Liver (tissue), 9 donors: ENCODE measurements around the gene RGS12. TPM values are rescaled to one million over a fixed set of nuclear protein-coding genes. Genes with fewer than 3 reads are reported as not detected.

Source experiments
- DNase-seq: peaks from one replicate; pipeline ENCODE4 v3.0.0-alpha.2; 2017; ENCODE audit warnings: low spot score
- H3K27ac ChIP-seq, 2 donors: one replicate each; pipeline ENCODE4 v1.7.0; 2013; ENCODE audit warnings: inconsistent platforms in 2 of 2, low read length in 2 of 2, control low read depth in 1 of 2, low read depth in 1 of 2, mild to moderate bottlenecking in 1 of 2
- H3K27me3 ChIP-seq, 4 donors: one replicate each; pipeline versions ENCODE4 v1.6.1 to v1.7.0; 2013; ENCODE audit warnings: low read length in 3 of 4, inconsistent platforms in 1 of 4, mild to moderate bottlenecking in 1 of 4, moderate library complexity in 1 of 4; ENCODE audit not compliant: control insufficient read depth in 4 of 4, insufficient read depth in 4 of 4
- H3K36me3 ChIP-seq, 4 donors: one replicate each; pipeline versions ENCODE4 v1.6.1 to v1.7.0; 2013; ENCODE audit warnings: low read length in 3 of 4, mild to moderate bottlenecking in 3 of 4, low read depth in 1 of 4, moderate library complexity in 1 of 4; ENCODE audit not compliant: control insufficient read depth in 4 of 4, insufficient read depth in 3 of 4
- H3K4me1 ChIP-seq, 4 donors: one replicate each; pipeline versions ENCODE4 v1.6.1 to v1.7.0; 2013; ENCODE audit warnings: low read length in 3 of 4, mild to moderate bottlenecking in 3 of 4, moderate library complexity in 1 of 4; ENCODE audit not compliant: control insufficient read depth in 4 of 4, insufficient read depth in 4 of 4
- H3K4me3 ChIP-seq, 3 donors: one replicate each; pipeline versions ENCODE4 v1.6.1 to v1.7.0; 2013; ENCODE audit warnings: low read length in 3 of 3, control low read depth in 1 of 3, low read depth in 1 of 3, mild to moderate bottlenecking in 1 of 3
- H3K9ac ChIP-seq, 2 donors: one replicate each; pipeline ENCODE4 v1.7.0; 2013; ENCODE audit warnings: low read length in 2 of 2, mild to moderate bottlenecking in 2 of 2, moderate library complexity in 2 of 2, control low read depth in 1 of 2, low read depth in 1 of 2
- H3K9me3 ChIP-seq, 4 donors: one replicate each; pipeline versions ENCODE4 v1.6.1 to v1.7.0; 2013; ENCODE audit warnings: low read length in 3 of 4; ENCODE audit not compliant: control insufficient read depth in 4 of 4
- EGR1 ChIP-seq, 2 donors: IDR thresholded peaks; 2 replicates each; pipeline ENCODE4 v1.6.1; 2016 to 2018; ENCODE audit warnings: antibody characterized with exemption in 2 of 2, low read depth in 2 of 2
- FOXA1 ChIP-seq: IDR thresholded peaks from 2 replicates; pipeline ENCODE4 v1.6.1; 2016; ENCODE audit warnings: antibody characterized with exemption
- FOXA2 ChIP-seq: IDR thresholded peaks from 2 replicates; pipeline ENCODE4 v1.6.1; 2016; ENCODE audit warnings: antibody characterized with exemption
- GABPA ChIP-seq, 2 donors: IDR thresholded peaks in 1 of 2; conservative IDR thresholded peaks in 1 of 2; 2 replicates each; pipeline ENCODE4 v1.6.1; 2016; ENCODE audit warnings: antibody characterized with exemption in 2 of 2, mild to moderate bottlenecking in 1 of 2, moderate library complexity in 1 of 2
- HNF4A ChIP-seq, 2 donors: conservative IDR thresholded peaks; 2 replicates each; pipeline ENCODE4 v1.6.1; 2016; ENCODE audit warnings: antibody characterized with exemption in 2 of 2, mild to moderate bottlenecking in 2 of 2
- HNF4G ChIP-seq: IDR thresholded peaks from 2 replicates; pipeline ENCODE4 v1.6.1; 2016; ENCODE audit warnings: antibody characterized with exemption
- JUND ChIP-seq, 2 donors: IDR thresholded peaks; 2 replicates each; pipeline ENCODE4 v1.6.1; 2016; ENCODE audit warnings: antibody characterized with exemption in 2 of 2
- NR2F2 ChIP-seq: IDR thresholded peaks from 2 replicates; pipeline ENCODE4 v1.6.1; 2016; ENCODE audit warnings: antibody characterized with exemption
- RAD21 ChIP-seq, 2 donors: IDR thresholded peaks; 2 replicates each; pipeline ENCODE4 v1.6.1; 2016; ENCODE audit warnings: antibody characterized with exemption in 2 of 2, mild to moderate bottlenecking in 2 of 2
- RXRA ChIP-seq, 2 donors: IDR thresholded peaks; 2 replicates each; pipeline ENCODE4 v1.6.1; 2017 to 2018; ENCODE audit warnings: antibody characterized with exemption in 2 of 2, mild to moderate bottlenecking in 1 of 2
- SP1 ChIP-seq: IDR thresholded peaks from 2 replicates; pipeline ENCODE4 v1.6.1; 2018; ENCODE audit warnings: antibody characterized with exemption, mild to moderate bottlenecking
- TAF1 ChIP-seq: conservative IDR thresholded peaks from 2 replicates; pipeline ENCODE4 v1.6.1; 2016; ENCODE audit warnings: antibody characterized with exemption, mild to moderate bottlenecking
- YY1 ChIP-seq: IDR thresholded peaks from 2 replicates; pipeline ENCODE4 v1.6.1; 2016; ENCODE audit warnings: antibody characterized with exemption, mild to moderate bottlenecking
- WGBS: extraction: QIAGEN DNeasy Blood & Tissue Kit; methylation state at CpG from one replicate; pipeline ENCODE4 v1.1.7; 2013; 5-methylcytosine and 5-hydroxymethylcytosine counted together
- polyA plus RNA-seq, 2 donors: library from polyadenylated mRNA; stranded (reverse) in 1 of 2; unstranded in 1 of 2; fragments of 200-250 nt in 1 of 2; fragments of >200 nt in 1 of 2; fragmentation: Nextera tagmentation in 1 of 2; extraction: Ambion mirVana in 1 of 2; gene quantifications; one replicate each; pipeline versions ENCODE4 v1.2.1 to v1.2.3, GENCODE V29; 2013 to 2015
- total RNA-seq, 2 donors: library from RNA; depleted of rRNA; stranded (reverse); fragments of >200 nt; gene quantifications; one replicate each; pipeline ENCODE4 v1.2.3, GENCODE V29; 2014
- TF ChIP-seq, protein P1 (sequence below): fragments of 150-350 bp; IDR thresholded peaks from 2 replicates; pipeline ENCODE4 v1.5.1; 2017; ENCODE audit warnings: improper control_type of control experiment, low read depth, low read length; ENCODE audit not compliant: missing input control
- TF ChIP-seq, protein P2 (sequence below): IDR thresholded peaks from 2 replicates; pipeline ENCODE4 v1.6.1; 2016; ENCODE audit warnings: antibody characterized with exemption
- TF ChIP-seq, protein P3 (sequence below): IDR thresholded peaks from 2 replicates; pipeline ENCODE4 v1.6.1; 2016; ENCODE audit warnings: antibody characterized with exemption, mild to moderate bottlenecking
- TF ChIP-seq, protein P4 (sequence below): IDR thresholded peaks from 2 replicates; pipeline ENCODE4 v1.6.1; 2016; ENCODE audit warnings: antibody characterized with exemption
- TF ChIP-seq, protein P5 (sequence below): IDR thresholded peaks from 2 replicates; pipeline ENCODE4 v1.6.1; 2016; ENCODE audit warnings: antibody characterized with exemption
- donor health status: healthy.
- donor health status: healthy.
- donor health status: healthy.
- donor health status: healthy.
- donor health status: healthy.

Gene RGS12
- total and polyA plus RNA-seq, 4 donors, result 6.4 to 23.2 (median 11.5) TPM

DNA sequence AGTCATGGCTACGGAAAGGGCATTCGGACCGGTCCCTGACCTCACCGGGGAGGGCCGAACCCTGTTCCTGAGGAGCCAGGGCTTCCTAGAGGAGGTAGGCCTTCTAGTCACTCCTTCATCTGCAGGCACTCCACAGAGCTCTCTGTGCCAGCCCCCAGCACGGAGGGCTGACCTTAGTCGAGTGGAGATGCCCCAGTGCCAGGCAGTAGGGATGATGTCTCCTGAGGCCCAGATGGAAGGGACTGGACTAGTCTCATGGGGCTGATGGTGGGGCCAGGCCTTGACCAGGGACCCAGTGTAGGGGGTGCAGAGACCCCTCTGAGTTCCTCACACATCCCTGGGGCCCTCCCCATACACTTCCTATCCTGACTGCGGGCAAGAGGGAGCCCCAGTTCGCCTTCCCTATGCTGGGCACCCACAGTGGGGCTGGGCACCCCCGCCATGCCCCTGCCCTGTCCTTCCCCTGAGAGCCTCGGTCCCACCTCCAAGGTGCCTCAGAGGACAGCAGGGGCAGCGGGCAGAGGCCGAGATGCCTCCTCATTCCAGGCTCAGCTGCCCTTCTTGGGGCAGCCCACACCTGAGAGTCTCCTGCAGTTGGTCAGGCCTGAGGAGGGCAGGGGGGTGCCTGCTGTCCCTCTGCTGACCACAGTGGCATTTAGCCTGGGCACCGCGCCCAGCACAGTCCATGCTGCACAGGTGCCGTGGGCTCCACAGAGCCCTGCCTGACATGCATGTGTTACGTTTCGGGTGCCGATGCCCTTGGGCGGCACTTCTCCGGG lies 45.2 kb upstream of the RGS12 start:
- H3K27me3 ChIP-seq, result no peaks in the 10 kb centered on the region
- H3K27ac ChIP-seq, result no peak overlapping the region
- DNase-seq, result no peak
- no peak for TF ChIP-seq FOXA2
- no peak for TF ChIP-seq RXRA (IDR thresholded peaks at IDR 0.05)
- TF ChIP-seq, protein P1, sequence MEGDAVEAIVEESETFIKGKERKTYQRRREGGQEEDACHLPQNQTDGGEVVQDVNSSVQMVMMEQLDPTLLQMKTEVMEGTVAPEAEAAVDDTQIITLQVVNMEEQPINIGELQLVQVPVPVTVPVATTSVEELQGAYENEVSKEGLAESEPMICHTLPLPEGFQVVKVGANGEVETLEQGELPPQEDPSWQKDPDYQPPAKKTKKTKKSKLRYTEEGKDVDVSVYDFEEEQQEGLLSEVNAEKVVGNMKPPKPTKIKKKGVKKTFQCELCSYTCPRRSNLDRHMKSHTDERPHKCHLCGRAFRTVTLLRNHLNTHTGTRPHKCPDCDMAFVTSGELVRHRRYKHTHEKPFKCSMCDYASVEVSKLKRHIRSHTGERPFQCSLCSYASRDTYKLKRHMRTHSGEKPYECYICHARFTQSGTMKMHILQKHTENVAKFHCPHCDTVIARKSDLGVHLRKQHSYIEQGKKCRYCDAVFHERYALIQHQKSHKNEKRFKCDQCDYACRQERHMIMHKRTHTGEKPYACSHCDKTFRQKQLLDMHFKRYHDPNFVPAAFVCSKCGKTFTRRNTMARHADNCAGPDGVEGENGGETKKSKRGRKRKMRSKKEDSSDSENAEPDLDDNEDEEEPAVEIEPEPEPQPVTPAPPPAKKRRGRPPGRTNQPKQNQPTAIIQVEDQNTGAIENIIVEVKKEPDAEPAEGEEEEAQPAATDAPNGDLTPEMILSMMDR, result no peak
- no peak for TF ChIP-seq GABPA (IDR thresholded peaks at IDR 0.05 in 1 of 2, conservative IDR thresholded peaks at IDR 0.05 in 1 of 2)
- TF ChIP-seq, protein P2, sequence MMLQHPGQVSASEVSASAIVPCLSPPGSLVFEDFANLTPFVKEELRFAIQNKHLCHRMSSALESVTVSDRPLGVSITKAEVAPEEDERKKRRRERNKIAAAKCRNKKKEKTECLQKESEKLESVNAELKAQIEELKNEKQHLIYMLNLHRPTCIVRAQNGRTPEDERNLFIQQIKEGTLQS, result no peak
- TF ChIP-seq, protein P3, sequence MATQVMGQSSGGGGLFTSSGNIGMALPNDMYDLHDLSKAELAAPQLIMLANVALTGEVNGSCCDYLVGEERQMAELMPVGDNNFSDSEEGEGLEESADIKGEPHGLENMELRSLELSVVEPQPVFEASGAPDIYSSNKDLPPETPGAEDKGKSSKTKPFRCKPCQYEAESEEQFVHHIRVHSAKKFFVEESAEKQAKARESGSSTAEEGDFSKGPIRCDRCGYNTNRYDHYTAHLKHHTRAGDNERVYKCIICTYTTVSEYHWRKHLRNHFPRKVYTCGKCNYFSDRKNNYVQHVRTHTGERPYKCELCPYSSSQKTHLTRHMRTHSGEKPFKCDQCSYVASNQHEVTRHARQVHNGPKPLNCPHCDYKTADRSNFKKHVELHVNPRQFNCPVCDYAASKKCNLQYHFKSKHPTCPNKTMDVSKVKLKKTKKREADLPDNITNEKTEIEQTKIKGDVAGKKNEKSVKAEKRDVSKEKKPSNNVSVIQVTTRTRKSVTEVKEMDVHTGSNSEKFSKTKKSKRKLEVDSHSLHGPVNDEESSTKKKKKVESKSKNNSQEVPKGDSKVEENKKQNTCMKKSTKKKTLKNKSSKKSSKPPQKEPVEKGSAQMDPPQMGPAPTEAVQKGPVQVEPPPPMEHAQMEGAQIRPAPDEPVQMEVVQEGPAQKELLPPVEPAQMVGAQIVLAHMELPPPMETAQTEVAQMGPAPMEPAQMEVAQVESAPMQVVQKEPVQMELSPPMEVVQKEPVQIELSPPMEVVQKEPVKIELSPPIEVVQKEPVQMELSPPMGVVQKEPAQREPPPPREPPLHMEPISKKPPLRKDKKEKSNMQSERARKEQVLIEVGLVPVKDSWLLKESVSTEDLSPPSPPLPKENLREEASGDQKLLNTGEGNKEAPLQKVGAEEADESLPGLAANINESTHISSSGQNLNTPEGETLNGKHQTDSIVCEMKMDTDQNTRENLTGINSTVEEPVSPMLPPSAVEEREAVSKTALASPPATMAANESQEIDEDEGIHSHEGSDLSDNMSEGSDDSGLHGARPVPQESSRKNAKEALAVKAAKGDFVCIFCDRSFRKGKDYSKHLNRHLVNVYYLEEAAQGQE, result no peak
- no peak for TF ChIP-seq SP1
- TF ChIP-seq NR2F2, result no peak
- no peak for TF ChIP-seq YY1
- TF ChIP-seq JUND (IDR thresholded peaks at IDR 0.05), result no peak
- no peak for TF ChIP-seq RAD21 (IDR thresholded peaks at IDR 0.05)
- TF ChIP-seq, protein P4, sequence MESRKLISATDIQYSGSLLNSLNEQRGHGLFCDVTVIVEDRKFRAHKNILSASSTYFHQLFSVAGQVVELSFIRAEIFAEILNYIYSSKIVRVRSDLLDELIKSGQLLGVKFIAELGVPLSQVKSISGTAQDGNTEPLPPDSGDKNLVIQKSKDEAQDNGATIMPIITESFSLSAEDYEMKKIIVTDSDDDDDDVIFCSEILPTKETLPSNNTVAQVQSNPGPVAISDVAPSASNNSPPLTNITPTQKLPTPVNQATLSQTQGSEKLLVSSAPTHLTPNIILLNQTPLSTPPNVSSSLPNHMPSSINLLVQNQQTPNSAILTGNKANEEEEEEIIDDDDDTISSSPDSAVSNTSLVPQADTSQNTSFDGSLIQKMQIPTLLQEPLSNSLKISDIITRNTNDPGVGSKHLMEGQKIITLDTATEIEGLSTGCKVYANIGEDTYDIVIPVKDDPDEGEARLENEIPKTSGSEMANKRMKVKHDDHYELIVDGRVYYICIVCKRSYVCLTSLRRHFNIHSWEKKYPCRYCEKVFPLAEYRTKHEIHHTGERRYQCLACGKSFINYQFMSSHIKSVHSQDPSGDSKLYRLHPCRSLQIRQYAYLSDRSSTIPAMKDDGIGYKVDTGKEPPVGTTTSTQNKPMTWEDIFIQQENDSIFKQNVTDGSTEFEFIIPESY, result no peak
- no peak for TF ChIP-seq EGR1 (IDR thresholded peaks at IDR 0.05; ENCODE audit: low read depth in 2 of 2)
- TF ChIP-seq HNF4G, result no peak
- TF ChIP-seq, protein P5, sequence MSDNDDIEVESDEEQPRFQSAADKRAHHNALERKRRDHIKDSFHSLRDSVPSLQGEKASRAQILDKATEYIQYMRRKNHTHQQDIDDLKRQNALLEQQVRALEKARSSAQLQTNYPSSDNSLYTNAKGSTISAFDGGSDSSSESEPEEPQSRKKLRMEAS, result no peak
- TF ChIP-seq HNF4A (conservative IDR thresholded peaks at IDR 0.05), result no peak
- TF ChIP-seq FOXA1, result no peak
- no peak for TF ChIP-seq TAF1
- H3K9me3 ChIP-seq, result no peaks in the 10 kb centered on the region
- H3K36me3 ChIP-seq, result peaks cover 0 to 6% (median 0%) of the 10 kb centered on the region in 4 donors
- no peak overlapping the region for H3K4me3 ChIP-seq
- H3K9ac ChIP-seq, result no peak overlapping the region
- WGBS, result 94% methylated on average over 21 of the region's 21 CpGs
- no peaks in the 10 kb centered on the region for H3K4me1 ChIP-seq
